HG03460 (cell line): ENCODE measurements around the gene SGPP1.
"Not testable (repeated sequence)": the region's sequence is repeated elsewhere in the genome, so short reads cannot be mapped to it uniquely, and the experiment has no call there.

Experiments used
- ATAC-seq: cut with Tn5 transposase; IDR thresholded peaks from one replicate; pipeline ENCODE4 v1.9.1; 2021; ENCODE audit not compliant: unreplicated experiment

SGPP1 gene

GRCh38 chr14:63641473-63642228 is 86.2 kb downstream of the SGPP1 start, which contains the start of gene WDR89:
TSS of gene WDR89 (minus strand) at chr14:63641871. CDS start at chr14:63599942, 41,929 bp downstream.
- ATAC-seq: peak; percentile 82

- ATAC-seq: no peak
These were observed 89.4 kb downstream of the SGPP1 start for GRCh38 chr14:63638493-63638892.

- ATAC-seq: not testable (repeated sequence)
These were observed 91.7 kb downstream of the SGPP1 start for GRCh38 chr14:63636094-63636635.
